NK-92 treated with Interleukin-12 subunit alpha and Interleukin-12 subunit beta, amount 100 ng/mL, for 24 hours (cell line): ENCODE data around the gene CNTRL.
"Not testable (repeated sequence)": the region's sequence is repeated elsewhere in the genome, so short reads cannot be mapped to it uniquely, and the experiment has no call there.

Experiments used
- DNase-seq: peaks from one replicate; lab custom pipeline; 2025; lab: John Stamatoyannopoulos, UW

The CNTRL gene

DNA sequence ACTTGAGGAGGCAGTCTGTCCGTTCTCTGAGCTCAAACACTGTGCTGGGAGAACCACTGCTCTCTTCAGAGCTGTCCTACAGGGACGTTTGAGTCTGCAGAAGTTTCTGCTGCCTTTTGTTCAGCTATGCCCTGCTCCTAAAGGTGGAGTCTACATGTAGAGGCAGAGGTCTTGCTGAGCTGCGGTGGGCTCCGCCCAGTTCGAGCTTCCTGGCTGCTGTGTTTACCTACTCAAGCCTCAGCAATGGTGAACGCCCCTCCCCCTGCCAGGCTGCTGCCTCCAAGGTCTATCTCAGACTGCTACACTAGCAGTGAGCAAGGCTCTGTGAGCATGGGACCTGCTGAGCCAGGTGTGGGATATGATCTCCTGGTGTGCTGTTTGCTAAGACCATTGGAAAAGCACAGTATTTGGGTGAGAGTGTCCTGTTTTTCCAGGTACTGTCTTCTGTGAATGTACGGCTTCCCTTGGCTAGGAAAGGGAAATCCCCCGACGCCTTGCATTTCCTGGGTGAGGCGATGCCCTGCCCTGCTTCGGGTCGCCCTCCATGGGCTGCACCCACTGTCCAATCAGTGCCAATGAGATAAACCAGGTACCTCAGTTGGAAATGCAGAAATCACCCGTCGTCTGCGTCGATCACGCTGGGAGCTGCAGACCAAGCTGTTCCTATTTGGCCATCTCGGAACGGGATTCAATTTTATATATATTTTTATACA lies 58.5 kb downstream of the CNTRL start:
- no peak for DNase-seq

GRCh38 chr9:121135642-121136041 lies 60.9 kb downstream of the CNTRL start:
- DNase-seq, result no peak

DNA sequence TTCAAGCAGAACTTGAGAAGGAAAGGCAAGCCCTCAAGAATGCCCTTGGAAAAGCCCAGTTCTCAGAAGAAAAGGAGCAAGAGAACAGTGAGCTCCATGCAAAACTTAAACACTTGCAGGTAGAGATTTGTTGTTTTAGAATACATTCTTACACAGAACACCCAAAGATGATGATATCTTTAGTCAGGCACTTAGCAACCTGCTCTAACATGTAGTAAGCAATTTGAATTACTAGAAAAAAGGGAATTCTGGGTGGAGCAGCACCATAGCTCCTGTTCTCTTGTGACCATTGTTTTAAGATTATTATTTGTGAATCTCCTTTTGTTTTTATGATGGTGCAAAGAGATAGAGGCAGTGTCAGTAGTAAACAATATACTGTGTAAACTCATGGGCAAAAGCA lies 63.8 kb downstream of the CNTRL start:
- DNase-seq, result no peak

DNA sequence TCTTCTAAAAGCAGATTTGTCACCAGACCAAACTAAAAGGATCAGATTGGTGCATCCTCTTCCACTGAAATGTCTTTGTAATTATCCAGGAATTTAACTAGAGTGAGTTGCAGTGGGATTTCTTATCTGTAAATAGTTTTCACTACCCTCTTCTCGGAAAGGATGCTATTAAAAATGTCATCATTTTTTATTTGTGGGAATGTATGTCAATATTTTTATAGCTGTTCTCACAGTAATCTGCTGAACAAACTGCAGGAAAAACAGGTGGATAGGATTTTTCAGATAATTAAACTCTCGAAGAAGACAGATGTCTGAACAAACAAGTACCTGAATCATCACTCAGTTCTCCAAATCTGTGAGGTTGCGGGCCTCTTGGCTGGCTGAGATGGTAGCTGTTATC lies 64.2 kb downstream of the CNTRL start:
- DNase-seq, result no peak

DNA sequence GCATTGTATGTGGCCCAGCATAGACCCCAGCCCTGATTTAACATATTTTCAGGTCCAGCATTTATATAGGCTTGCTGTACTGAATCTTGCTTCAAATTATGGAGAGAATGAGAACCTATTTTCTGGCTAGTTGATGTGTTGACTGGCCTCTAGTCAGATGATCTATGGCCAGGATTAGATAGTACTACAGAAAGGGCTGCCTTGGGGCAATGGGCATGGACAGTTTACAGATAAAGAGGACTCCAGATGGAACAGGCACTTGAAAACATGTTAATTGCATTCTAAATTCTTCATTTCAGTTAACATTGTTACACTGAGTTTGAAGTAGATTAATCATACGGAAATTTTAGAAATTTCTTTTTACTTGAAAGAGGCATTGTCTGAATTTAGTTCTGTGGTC lies 65.4 kb downstream of the CNTRL start:
- no peak for DNase-seq

- no peak for DNase-seq
These were observed 66.6 kb downstream of the CNTRL start for GRCh38 chr9:121141306-121141705.

- no peak for DNase-seq
These were observed 67.0 kb downstream of the CNTRL start for GRCh38 chr9:121141706-121142105.

GRCh38 chr9:121143771-121144170 lies 69.0 kb downstream of the CNTRL start:
- DNase-seq, result no peak

DNA sequence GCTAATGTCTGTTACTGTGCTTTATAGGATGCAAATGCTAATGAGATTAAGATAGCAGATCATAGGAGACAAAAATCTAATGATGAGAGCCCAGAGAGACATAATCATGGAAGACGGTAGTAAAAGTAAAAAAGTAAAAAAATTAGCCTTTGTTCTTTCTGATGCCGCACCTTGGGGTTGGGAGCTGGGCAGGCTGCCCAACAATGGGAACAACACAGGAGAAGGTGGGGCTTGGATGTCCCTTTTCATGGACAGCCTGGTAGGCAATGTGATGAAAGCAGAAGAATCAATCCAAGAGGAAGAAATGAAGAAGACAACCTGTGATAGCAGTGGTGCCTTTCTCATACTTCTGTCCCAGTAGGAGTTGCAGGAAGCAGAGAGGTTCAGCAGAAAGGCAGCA lies 69.7 kb downstream of the CNTRL start:
- DNase-seq, result no peak

GRCh38 chr9:121150188-121150587 lies 75.4 kb downstream of the CNTRL start:
- DNase-seq, result no peak

- no peak for DNase-seq
These were observed 78.9 kb downstream of the CNTRL start for GRCh38 chr9:121153642-121154041.

- no peak for DNase-seq
These were observed 80.0 kb downstream of the CNTRL start for GRCh38 chr9:121154782-121155181.

GRCh38 chr9:121156263-121156731 lies 81.5 kb downstream of the CNTRL start:
- no peak for DNase-seq

- no peak for DNase-seq
These were observed 83.2 kb downstream of the CNTRL start for GRCh38 chr9:121157939-121158338.

GRCh38 chr9:121160025-121160424 lies 85.3 kb downstream of the CNTRL start:
- no peak for DNase-seq

DNA sequence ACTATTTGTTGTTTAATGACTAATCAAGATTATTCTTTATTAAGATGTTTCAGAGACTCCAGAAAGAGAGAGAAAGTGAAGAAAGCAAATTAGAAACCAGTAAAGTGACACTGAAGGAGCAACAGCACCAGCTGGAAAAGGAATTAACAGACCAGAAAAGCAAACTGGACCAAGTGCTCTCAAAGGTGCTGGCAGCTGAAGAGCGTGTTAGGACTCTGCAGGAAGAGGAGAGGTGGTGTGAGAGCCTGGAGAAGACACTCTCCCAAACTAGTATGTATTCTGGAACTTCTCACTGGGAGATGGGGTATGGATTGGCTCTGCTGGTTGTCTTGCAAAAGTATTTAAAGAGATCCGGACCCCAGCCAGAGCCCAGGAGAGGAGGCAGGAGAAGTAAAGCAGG lies 93.3 kb downstream of the CNTRL start:
- DNase-seq, result no peak

- DNase-seq, result no peak
These were observed 94.4 kb downstream of the CNTRL start for GRCh38 chr9:121169094-121169601.

- DNase-seq, result no peak
These were observed 96.5 kb downstream of the CNTRL start for GRCh38 chr9:121171236-121171635.

DNA sequence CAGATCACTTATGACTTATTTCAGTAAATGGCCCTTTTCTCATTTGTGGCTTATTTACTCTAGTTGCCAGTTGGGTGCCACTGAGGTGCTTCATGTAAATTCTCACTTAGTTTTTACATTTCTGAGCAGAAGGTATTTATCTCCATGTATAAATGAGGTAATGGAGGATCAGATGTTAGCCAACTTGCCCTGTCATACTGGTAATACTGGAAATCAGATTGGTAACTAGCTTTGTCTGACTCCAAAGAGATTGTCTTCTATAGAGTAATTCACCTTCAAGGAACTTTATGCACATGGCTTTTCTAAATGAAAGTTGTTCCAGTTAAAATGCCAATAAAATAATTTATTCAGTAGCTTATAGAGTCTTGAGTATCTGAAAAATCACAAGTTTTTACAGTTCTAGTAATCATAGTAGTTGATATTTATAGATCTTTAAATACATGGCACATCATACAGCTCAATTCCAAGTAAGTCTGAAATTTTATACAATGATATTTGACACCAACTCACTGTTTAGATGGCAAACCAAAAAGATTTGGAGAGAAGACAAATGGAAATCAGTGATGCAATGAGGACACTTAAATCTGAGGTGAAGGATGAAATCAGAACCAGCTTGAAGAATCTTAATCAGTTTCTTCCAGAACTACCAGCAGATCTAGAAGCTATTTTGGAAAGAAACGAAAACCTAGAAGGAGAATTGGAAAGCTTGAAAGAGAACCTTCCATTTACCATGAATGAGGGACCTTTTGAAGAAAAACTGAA lies 98.2 kb downstream of the CNTRL start:
- DNase-seq, result no peak

DNA sequence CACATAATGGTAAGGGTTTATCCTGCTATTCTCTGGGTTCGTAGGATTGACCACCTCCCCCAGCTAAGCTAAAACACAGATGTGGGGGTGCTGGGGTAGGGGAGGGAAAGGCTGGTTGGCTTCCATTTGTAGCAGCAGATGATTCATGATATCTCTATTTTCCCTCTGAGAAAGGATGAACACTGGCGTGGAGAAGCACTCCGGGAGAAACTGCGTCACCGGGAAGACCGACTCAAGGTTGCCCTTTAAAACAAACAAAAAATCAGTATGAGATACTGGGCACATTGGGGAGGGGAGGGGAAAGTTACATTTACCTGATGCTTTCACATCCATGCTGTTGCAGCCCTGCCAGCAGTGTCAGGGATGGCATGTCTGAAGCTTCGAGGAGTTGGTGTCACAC lies 98.7 kb downstream of the CNTRL start:
- no peak for DNase-seq

DNA sequence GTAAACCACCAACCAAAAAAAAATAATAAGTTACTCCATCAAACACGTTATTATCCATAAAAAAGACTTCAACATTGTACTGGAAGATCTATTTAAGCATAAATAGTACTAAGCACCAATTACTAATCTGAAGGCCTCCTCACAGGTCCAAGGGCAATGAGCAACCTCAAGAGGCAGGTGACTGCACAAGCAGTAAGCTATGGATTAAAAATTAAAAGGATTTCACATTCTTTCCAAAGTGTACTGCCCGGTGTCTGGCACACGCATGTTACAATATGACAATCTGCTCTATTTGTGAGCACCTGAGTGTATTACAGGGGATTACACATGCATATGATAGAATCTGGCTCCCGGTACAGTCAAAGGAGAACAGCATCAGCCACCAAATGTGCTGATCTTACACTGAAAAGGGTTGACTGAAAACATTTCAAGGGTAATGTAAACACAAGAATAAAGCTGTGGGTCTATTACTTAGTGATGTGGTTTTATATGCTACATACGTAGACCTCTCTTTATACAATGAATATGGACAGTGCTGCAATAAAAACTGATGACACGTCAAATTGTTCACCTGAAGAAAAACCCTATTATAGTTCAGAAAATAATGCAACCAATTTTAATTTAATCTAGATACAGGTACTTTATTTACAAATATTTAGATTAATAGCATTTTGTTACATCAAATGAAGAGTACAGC lies 104.1 kb downstream of the CNTRL start:
- no peak for DNase-seq

DNA sequence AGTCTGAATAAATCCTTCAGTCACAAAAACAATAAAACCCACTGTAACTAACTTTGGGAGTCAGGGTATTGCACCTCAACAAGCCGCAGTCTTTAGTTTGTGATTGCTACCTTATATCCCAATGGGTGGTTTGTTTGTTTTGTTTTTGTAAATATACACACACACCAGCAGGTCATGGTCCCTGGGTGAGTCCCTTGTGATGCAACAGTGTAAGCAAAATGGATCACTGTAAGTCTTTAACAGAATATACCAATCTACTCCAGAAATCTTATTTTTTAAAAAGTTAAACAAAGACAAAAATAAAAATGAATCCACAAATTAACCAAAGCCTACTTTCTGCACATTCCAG lies 104.6 kb downstream of the CNTRL start:
- not testable (repeated sequence) for DNase-seq
